ENCODE results near the gene EPM2A. TPM values are rescaled to one million over a fixed set of nuclear protein-coding genes. Genes with fewer than 3 reads are reported as not detected.

EPM2A gene
- total and polyA plus RNA-seq, 2 of the 4 experiments (the other 2 are of a cell fraction) = 2.1 to 4.5 TPM

- DNase-seq = no peak
- H3K36me3 ChIP-seq (ENCODE audit: control insufficient read depth, insufficient read depth, low read length) = no peaks in the 10 kb centered on the region
- no peak overlapping the region for H2AFZ ChIP-seq (replicated peaks; ENCODE audit: low read length, poor library complexity)
- H3K27ac ChIP-seq (ENCODE audit: insufficient read depth, low read length) = no peak overlapping the region
- no peaks in the 10 kb centered on the region for H3K27me3 ChIP-seq (ENCODE audit: control insufficient read depth, insufficient read depth, low read length)
- no peak overlapping the region for H2BK20ac ChIP-seq (ENCODE audit: low read depth, low read length)
- H3K9me1 ChIP-seq (ENCODE audit: insufficient read depth, low read length) = no peaks in the 10 kb centered on the region
- intact Hi-C loops (cut with micrococcal nuclease) = no loop called here
- ChIA-PET POLR2A (ENCODE audit: unreplicated experiment) (no interaction called here), CTCF (no interaction called here)
- H4K20me1 ChIP-seq (ENCODE audit: insufficient read depth, low read length) = no peaks in the 10 kb centered on the region
- no peak overlapping the region for H2BK120ac ChIP-seq (ENCODE audit: low read depth, low read length)
- H3K56ac ChIP-seq (ENCODE audit: extremely low read depth, insufficient read depth, low read length) = no peak overlapping the region
- no peak overlapping the region for H2AK5ac ChIP-seq (ENCODE audit: low read depth, low read length)
- dilution Hi-C loops (cut with HindIII; ENCODE audit: low sequenced_read_pairs, unreplicated experiment) = no loop called here
- no peak overlapping the region for H3K4me3 ChIP-seq (ENCODE audit: insufficient read depth, low read depth, low read length)
- H4K91ac ChIP-seq (ENCODE audit: insufficient read depth, low read depth, low read length) = no peak overlapping the region
- no peak overlapping the region for H3K4ac ChIP-seq (ENCODE audit: low read depth, low read length)
- in situ Hi-C loops (cut with MboI; ENCODE audit: low sequenced_read_pairs) = no loop called here
- ATAC-seq (ENCODE audit: low read depth) = no peak
- H3K79me1 ChIP-seq (ENCODE audit: low read depth in 1 of 2, low read length in 2 of 2) = no peaks in the 10 kb centered on the region
- no peak overlapping the region for H3K18ac ChIP-seq (ENCODE audit: low read depth, low read length)
- no peak overlapping the region for H3K23ac ChIP-seq (ENCODE audit: low read depth, low read length)
- BruUV-seq (replicated peaks) = no TSS peak
- no peak overlapping the region for H3K4me2 ChIP-seq (ENCODE audit: low read depth, low read length)
- H3K9ac ChIP-seq (ENCODE audit: low read depth, low read length) = no peak overlapping the region
- H3K4me1 ChIP-seq (ENCODE audit: control insufficient read depth, insufficient read depth, low read length) = no peaks in the 10 kb centered on the region
- H2BK5ac ChIP-seq (ENCODE audit: low read depth, low read length, poor library complexity, severe bottlenecking) = no peak overlapping the region
- H4K8ac ChIP-seq (ENCODE audit: low read depth in 2 of 2, low read length in 2 of 2) = no peak overlapping the region
- no peak overlapping the region for H2BK15ac ChIP-seq (ENCODE audit: low read depth, low read length)
- no peak overlapping the region for H4K5ac ChIP-seq (ENCODE audit: low read depth, low read length)
- no peak overlapping the region for H2AK9ac ChIP-seq (replicated peaks; ENCODE audit: low read depth, low read length, poor library complexity)
- H3K14ac ChIP-seq (replicated peaks; ENCODE audit: low read depth, low read length) = no peak overlapping the region
- TF ChIP-seq FOS (IDR thresholded peaks at IDR 0.05; ENCODE audit: low read depth, low read length) (no peak), MAZ (IDR thresholded peaks at IDR 0.05; ENCODE audit: borderline replicate concordance, low read depth, low read length) (no peak), CHD1 (IDR thresholded peaks at IDR 0.05; ENCODE audit: low read depth, low read length) (no peak), NFE2L2 (IDR thresholded peaks at IDR 0.05; ENCODE audit: low read depth, low read length) (no peak), MAFK (IDR thresholded peaks at IDR 0.05; ENCODE audit: low read depth, low read length) (no peak)
- H3K9me3 ChIP-seq (ENCODE audit: control insufficient read depth, insufficient read depth, low read length) = no peaks in the 10 kb centered on the region
These were observed 26.3 kb upstream of the EPM2A start for GRCh38 chr6:145761584-145761983.
